A549 (cell line): ENCODE results near the gene UAP1. TPM values are rescaled to one million over a fixed set of nuclear protein-coding genes. Genes with fewer than 3 reads are reported as not detected.

Experiments
- ATAC-seq, 2 experiments: fragments of 200-7000 bp in 1 of 2; fragments of >200 bp in 1 of 2; cut with Nextera tagmentation in 1 of 2; cut with Tn5 transposase in 1 of 2; 3 replicates each; pipeline versions ENCODE4 v1.8.0 to v1.9.1; 2018 to 2020; ENCODE audit warnings: mild to moderate bottlenecking in 1 of 2, moderate library complexity in 1 of 2
- CTCF ChIA-PET: fragments of 300-600 bp; sonication (Branson Sonifier 250); formaldehyde crosslinking; extraction: SDS; loops from one replicate; lab custom pipeline; 2021; ENCODE audit warnings: antibody characterized with exemption, inconsistent platforms; lab: Yijun Ruan, JAX
- POLR2A ChIA-PET: fragments of 350-600 bp; formaldehyde crosslinking; extraction: SDS; loops from one replicate; lab custom pipeline; 2021; ENCODE audit warnings: antibody characterized with exemption, inconsistent platforms; lab: Yijun Ruan, JAX
- DNase-seq, 2 experiments: peaks; one replicate each; pipeline versions ENCODE4 v3.0.0 to v3.0.0-alpha.2; 2011 to 2016; ENCODE audit warnings: low read depth in 1 of 2, low spot score in 1 of 2
- FAIRE-seq: peaks from 2 replicates; lab custom pipeline; 2011; peaks lifted over from hg19 to GRCh38; lab: Jason Lieb, UNC
- H3K27ac ChIP-seq, 2 experiments: fragments of >200 bp; sonication (Bioruptor Twin); formaldehyde crosslinking; 3 replicates each; pipeline ENCODE4 v1.5.1; 2016 to 2017
- H3K4me1 ChIP-seq: fragments of >200 bp; sonication (Bioruptor Twin); formaldehyde crosslinking; 3 replicates; pipeline ENCODE4 v1.6.1; 2016
- H3K4me2 ChIP-seq: fragments of >200 bp; sonication (Bioruptor Twin); formaldehyde crosslinking; 3 replicates; pipeline ENCODE4 v1.6.1; 2016
- H3K4me3 ChIP-seq: fragments of >200 bp; sonication (Bioruptor Twin); formaldehyde crosslinking; 3 replicates; pipeline ENCODE4 v1.5.1; 2016
- H3K9me3 ChIP-seq: fragments of >200 bp; sonication (Bioruptor Twin); formaldehyde crosslinking; 3 replicates; pipeline ENCODE4 v1.6.1; 2016
- BHLHE40 ChIP-seq: IDR thresholded peaks from 2 replicates; pipeline ENCODE4 v1.6.1; 2012; ENCODE audit warnings: low read depth, low read length, inconsistent platforms
- CBX2 ChIP-seq: fragments of 200-600 bp; sonication (generic); IDR thresholded peaks from 2 replicates; pipeline ENCODE4 v1.6.1; 2016; ENCODE audit warnings: low read depth, mild to moderate bottlenecking, borderline replicate concordance
- CBX8 ChIP-seq: fragments of 200-600 bp; sonication (generic); IDR thresholded peaks from 2 replicates; pipeline ENCODE4 v1.6.1; 2016
- CHD2 ChIP-seq: fragments of 150-350 bp; IDR thresholded peaks from 2 replicates; pipeline ENCODE4 v1.6.1; 2014; ENCODE audit warnings: low read length; ENCODE audit not compliant: partially characterized antibody
- CHD4 ChIP-seq: fragments of 200-600 bp; sonication (generic); IDR thresholded peaks from 2 replicates; pipeline ENCODE4 v1.6.1; 2016; ENCODE audit warnings: antibody characterized with exemption, mild to moderate bottlenecking, borderline replicate concordance
- EHF ChIP-seq: fragments of 250-450 bp; sonication (Bioruptor Pico); IDR thresholded peaks from 2 replicates; pipeline ENCODE4 v1.5.0; 2020; ENCODE audit warnings: mild to moderate bottlenecking
- EP300 ChIP-seq, 2 experiments: fragments of >200 bp; sonication (Bioruptor Twin); formaldehyde crosslinking; IDR thresholded peaks; 2 replicates in 1 of 2; 3 replicates in 1 of 2; pipeline ENCODE4 v1.6.1; 2016 to 2017
- ESRRA ChIP-seq: fragments of 150-350 bp; IDR thresholded peaks from 2 replicates; pipeline ENCODE4 v1.6.1; 2014; ENCODE audit warnings: mild to moderate bottlenecking, low read length, borderline replicate concordance
- FOSB ChIP-seq: fragments of 250-450 bp; sonication (Bioruptor Pico); IDR thresholded peaks from 2 replicates; pipeline ENCODE4 v1.5.0; 2020; ENCODE audit warnings: mild to moderate bottlenecking, moderate library complexity
- FOSL2 ChIP-seq, 2 experiments: fragments of 450-650 bp in 1 of 2; fragments of >200 bp in 1 of 2; sonication (Bioruptor Twin) in 1 of 2; formaldehyde crosslinking; IDR thresholded peaks; 2 replicates each; pipeline versions ENCODE4 v1.5.0 to v1.6.1; 2016 to 2020; ENCODE audit warnings: mild to moderate bottlenecking in 1 of 2, moderate library complexity in 1 of 2
- FOXS1 ChIP-seq: fragments of 250-450 bp; sonication (Bioruptor Pico); IDR thresholded peaks from 2 replicates; pipeline ENCODE4 v1.5.0; 2020; ENCODE audit warnings: mild to moderate bottlenecking, moderate library complexity
- GATA3 ChIP-seq: IDR thresholded peaks from 2 replicates; pipeline ENCODE4 v1.6.1; 2012; ENCODE audit warnings: borderline replicate concordance
- HDAC2 ChIP-seq: fragments of 200-600 bp; sonication (generic); IDR thresholded peaks from 2 replicates; pipeline ENCODE4 v1.6.1; 2016
- JUNB ChIP-seq: fragments of >200 bp; sonication (Bioruptor Twin); formaldehyde crosslinking; IDR thresholded peaks from 2 replicates; pipeline ENCODE4 v1.6.1; 2016
- MAFK ChIP-seq: fragments of 450-650 bp; IDR thresholded peaks from 2 replicates; pipeline ENCODE4 v1.6.1; 2014; ENCODE audit not compliant: partially characterized antibody
- NPAS2 ChIP-seq: fragments of 250-450 bp; sonication (Bioruptor Pico); IDR thresholded peaks from 2 replicates; pipeline ENCODE4 v1.8.0; 2022; ENCODE audit warnings: mild to moderate bottlenecking, moderate library complexity, borderline replicate concordance
- PHF8 ChIP-seq: fragments of 200-600 bp; sonication (generic); IDR thresholded peaks from 2 replicates; pipeline ENCODE4 v1.6.1; 2016; ENCODE audit warnings: low read depth, mild to moderate bottlenecking, antibody characterized with exemption, moderate library complexity, borderline replicate concordance
- RAD21 ChIP-seq, 2 experiments: fragments of >200 bp in 1 of 2; sonication (Bioruptor Twin) in 1 of 2; formaldehyde crosslinking in 1 of 2; IDR thresholded peaks in 1 of 2; conservative IDR thresholded peaks in 1 of 2; 2 replicates in 1 of 2; 3 replicates in 1 of 2; pipeline ENCODE4 v1.6.1; 2012 to 2018; ENCODE audit warnings: inconsistent platforms in 1 of 2
- RFX5 ChIP-seq: fragments of 450-650 bp; IDR thresholded peaks from 2 replicates; pipeline ENCODE4 v1.7.1; 2014; ENCODE audit warnings: antibody characterized with exemption, mild to moderate bottlenecking, moderate library complexity
- RNF2 ChIP-seq: fragments of 200-600 bp; sonication (generic); IDR thresholded peaks from 2 replicates; pipeline ENCODE4 v1.6.1; 2016; ENCODE audit warnings: low read depth, mild to moderate bottlenecking, antibody characterized with exemption, moderate library complexity, borderline replicate concordance
- SMC3 ChIP-seq: fragments of >200 bp; sonication (Bioruptor Twin); formaldehyde crosslinking; IDR thresholded peaks from 3 replicates; pipeline ENCODE4 v1.6.1; 2018; ENCODE audit warnings: inconsistent platforms
- TFCP2L1 ChIP-seq: fragments of 250-450 bp; sonication (Bioruptor Pico); IDR thresholded peaks from 2 replicates; pipeline ENCODE4 v1.5.0; 2021; ENCODE audit warnings: mild to moderate bottlenecking
- TP53 ChIP-seq: fragments of 250-450 bp; sonication (Bioruptor Pico); IDR thresholded peaks from 2 replicates; pipeline ENCODE4 v1.5.0; 2021; ENCODE audit warnings: mild to moderate bottlenecking, moderate library complexity
- ZNF302 ChIP-seq: fragments of 250-450 bp; sonication (Bioruptor Pico); IDR thresholded peaks from 2 replicates; pipeline ENCODE4 v1.9.0; 2021; ENCODE audit warnings: inconsistent platforms, mild to moderate bottlenecking, moderate library complexity
- WGBS: methylation state at CpG from one replicate; pipeline ENCODE4 v1.1.6; 2017; ENCODE audit errors: missing lambda C conversion rate; 5-methylcytosine and 5-hydroxymethylcytosine counted together
- polyA plus RNA-seq, 4 experiments: library from polyadenylated mRNA; depleted of rRNA in 3 of 4; stranded (reverse); fragments of >200 nt; fragmentation: RNase III in 1 of 4; extraction: RNeasy Plus Mini Kit Qiagen cat#74134 plus additional on column Dnase treatment in 1 of 4; gene quantifications; 2 replicates in 3 of 4; 3 replicates in 1 of 4; pipeline ENCODE4 v1.2.3, GENCODE V29; 2011 to 2017
- TF ChIP-seq, protein P1 (sequence below): fragments of 250-450 bp; sonication (Bioruptor Pico); IDR thresholded peaks from 2 replicates; pipeline ENCODE4 v1.5.0; 2020; ENCODE audit warnings: low read depth, mild to moderate bottlenecking, moderate library complexity
- TF ChIP-seq, protein P2 (sequence below): fragments of 200-600 bp; sonication (generic); IDR thresholded peaks from 2 replicates; pipeline ENCODE4 v1.6.1; 2016; ENCODE audit warnings: antibody characterized with exemption, mild to moderate bottlenecking, moderate library complexity
- TF ChIP-seq, protein P3 (sequence below): fragments of 250-450 bp; sonication (Bioruptor Pico); IDR thresholded peaks from 2 replicates; pipeline ENCODE4 v1.5.0; 2021; ENCODE audit warnings: mild to moderate bottlenecking, moderate library complexity, borderline replicate concordance
- TF ChIP-seq, protein P4 (sequence below): fragments of >200 bp; sonication (Bioruptor Twin); formaldehyde crosslinking; IDR thresholded peaks from 3 replicates; pipeline ENCODE4 v1.6.1; 2016

The UAP1 gene
- polyA plus RNA-seq, 2 of the 4 experiments (the other 2 are of a cell fraction): 19.8 to 25.3 TPM

DNA sequence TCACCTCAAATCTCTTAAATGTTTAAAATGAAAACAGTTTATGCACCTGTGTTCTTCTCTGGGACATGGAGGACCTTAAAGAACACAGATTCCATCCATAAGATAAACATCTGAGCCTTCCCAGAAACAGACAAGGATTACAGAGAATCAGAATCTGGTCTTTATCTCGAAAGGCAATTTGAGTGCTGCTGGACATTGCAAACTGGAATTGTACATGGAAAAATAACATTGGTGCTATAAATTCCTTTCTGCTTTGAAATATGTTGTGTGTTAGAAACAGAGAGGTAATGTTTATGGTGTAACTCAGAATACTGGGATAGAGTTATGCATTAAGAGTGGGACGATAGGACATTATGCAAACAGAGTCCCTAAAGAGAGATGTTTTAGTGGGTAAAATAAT, 64.2 kb downstream of the UAP1 start:
- CTCF ChIA-PET: interaction anchor here (4.0 kb wide), 1 partner anchor 12 kb away, joined by 22 read pairs; no protein-coding TSS in a partner anchor
- no peak for DNase-seq
- POLR2A ChIA-PET: no interaction called here
- Histone ChIP-seq H3K4me1 (no peaks in the 10 kb centered on the region), H3K9me3 (no peaks in the 10 kb centered on the region), H3K4me2 (no peak overlapping the region), H3K27ac (no peak overlapping the region), H3K4me3 (no peak overlapping the region)
- ATAC-seq: no peak
- WGBS: 48% methylated on average over 2 of the region's 2 CpGs
- no peak for FAIRE-seq
- TF ChIP-seq FOSL2 (IDR thresholded peaks at IDR 0.05): no peak
- no peak for TF ChIP-seq FOSL2 (CRISPR knock-in tag; IDR thresholded peaks at IDR 0.05)
- TF ChIP-seq CHD2: no peak
- no peak for TF ChIP-seq TP53 (CRISPR knock-in tag)
- no peak for TF ChIP-seq SMC3

DNA sequence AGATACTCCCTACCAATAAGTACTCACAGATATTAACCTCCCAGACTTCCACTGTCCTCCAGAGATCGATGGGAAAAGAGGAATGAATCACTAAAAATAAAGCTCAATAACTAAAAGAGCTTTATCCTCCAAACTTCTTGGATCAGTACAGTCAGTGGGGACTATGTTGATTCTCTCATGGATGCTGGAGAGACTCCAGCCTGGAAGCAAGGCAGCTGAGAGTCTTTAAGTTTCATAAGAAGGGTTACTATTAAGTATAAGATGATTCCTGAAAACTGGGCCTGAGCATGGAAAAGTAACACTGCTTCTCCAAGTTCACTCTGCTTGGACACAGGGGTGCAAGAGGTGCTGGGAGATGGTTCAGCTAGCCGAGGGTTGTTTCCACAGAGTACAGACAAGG, 64.6 kb downstream of the UAP1 start:
- H3K4me1 ChIP-seq: no peaks in the 10 kb centered on the region
- no peaks in the 10 kb centered on the region for H3K9me3 ChIP-seq
- no peak for DNase-seq
- no peak overlapping the region for H3K4me3 ChIP-seq
- CTCF ChIA-PET: interaction anchor here (2.5 to 4.0 kb wide), 2 partner anchors 9 to 12 kb away, joined by 6 to 22 read pairs; no protein-coding TSS in a partner anchor
- ATAC-seq: no peak
- WGBS: 23% methylated on average over 2 of the region's 2 CpGs
- TF ChIP-seq RFX5 (no peak), TFCP2L1 (CRISPR knock-in tag) (no peak), ZNF302 (CRISPR knock-in tag) (no peak), MAFK (no peak), FOSB (CRISPR knock-in tag) (no peak), CBX8 (no peak), ESRRA (no peak), RNF2 (no peak), EHF (CRISPR knock-in tag) (no peak), RAD21 (conservative IDR thresholded peaks at IDR 0.05 in 1 of 2, IDR thresholded peaks at IDR 0.05 in 1 of 2) (no peak), SMC3 (no peak), HDAC2 (no peak), EP300 (IDR thresholded peaks at IDR 0.05) (no peak), FOXS1 (CRISPR knock-in tag) (no peak)
- TF ChIP-seq, protein P1, sequence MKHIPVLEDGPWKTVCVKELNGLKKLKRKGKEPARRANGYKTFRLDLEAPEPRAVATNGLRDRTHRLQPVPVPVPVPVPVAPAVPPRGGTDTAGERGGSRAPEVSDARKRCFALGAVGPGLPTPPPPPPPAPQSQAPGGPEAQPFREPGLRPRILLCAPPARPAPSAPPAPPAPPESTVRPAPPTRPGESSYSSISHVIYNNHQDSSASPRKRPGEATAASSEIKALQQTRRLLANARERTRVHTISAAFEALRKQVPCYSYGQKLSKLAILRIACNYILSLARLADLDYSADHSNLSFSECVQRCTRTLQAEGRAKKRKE (CRISPR knock-in tag): no peak
- FAIRE-seq: no peak
- H3K4me2 ChIP-seq: no peak overlapping the region
- POLR2A ChIA-PET: no interaction called here
- H3K27ac ChIP-seq: no peak overlapping the region

DNA sequence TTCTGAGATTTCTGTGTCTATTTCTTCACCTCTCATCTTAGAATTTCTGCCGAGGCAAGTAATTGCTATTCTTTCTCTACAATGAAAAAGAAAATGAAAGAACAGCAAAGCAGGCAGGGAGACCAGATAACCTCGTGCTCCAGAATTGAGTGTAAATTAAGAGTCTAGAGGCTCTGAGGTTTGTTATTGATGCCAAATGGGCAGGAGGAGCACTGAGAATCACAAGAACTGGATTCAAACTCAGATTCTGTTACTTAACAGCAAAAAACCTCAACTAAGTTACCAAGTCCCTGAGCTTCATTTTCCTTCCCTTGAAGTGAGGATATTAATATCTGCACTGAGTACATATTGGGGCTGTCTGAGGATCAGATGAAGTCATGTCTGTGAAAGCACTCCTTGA, 65.2 kb downstream of the UAP1 start:
- Histone ChIP-seq H3K4me1 (no peaks in the 10 kb centered on the region), H3K4me2 (no peak overlapping the region), H3K4me3 (no peak overlapping the region), H3K27ac (no peak overlapping the region), H3K9me3 (no peaks in the 10 kb centered on the region)
- 32% methylated on average over 2 of the region's 2 CpGs for WGBS
- FAIRE-seq (no peak), ATAC-seq (no peak), DNase-seq (no peak)
- POLR2A ChIA-PET: no interaction called here
- CTCF ChIA-PET: interaction anchor here (2.5 kb wide), 2 partner anchors 9 to 14 kb away, joined by 6 to 7 read pairs; no protein-coding TSS in a partner anchor
- TF ChIP-seq BHLHE40 (no peak), PHF8 (no peak), FOSB (CRISPR knock-in tag) (no peak), CHD2 (no peak), CBX2 (no peak), GATA3 (no peak), NPAS2 (CRISPR knock-in tag) (no peak), CHD4 (no peak), ESRRA (no peak), JUNB (no peak), MAFK (no peak)
- TF ChIP-seq, protein P2, sequence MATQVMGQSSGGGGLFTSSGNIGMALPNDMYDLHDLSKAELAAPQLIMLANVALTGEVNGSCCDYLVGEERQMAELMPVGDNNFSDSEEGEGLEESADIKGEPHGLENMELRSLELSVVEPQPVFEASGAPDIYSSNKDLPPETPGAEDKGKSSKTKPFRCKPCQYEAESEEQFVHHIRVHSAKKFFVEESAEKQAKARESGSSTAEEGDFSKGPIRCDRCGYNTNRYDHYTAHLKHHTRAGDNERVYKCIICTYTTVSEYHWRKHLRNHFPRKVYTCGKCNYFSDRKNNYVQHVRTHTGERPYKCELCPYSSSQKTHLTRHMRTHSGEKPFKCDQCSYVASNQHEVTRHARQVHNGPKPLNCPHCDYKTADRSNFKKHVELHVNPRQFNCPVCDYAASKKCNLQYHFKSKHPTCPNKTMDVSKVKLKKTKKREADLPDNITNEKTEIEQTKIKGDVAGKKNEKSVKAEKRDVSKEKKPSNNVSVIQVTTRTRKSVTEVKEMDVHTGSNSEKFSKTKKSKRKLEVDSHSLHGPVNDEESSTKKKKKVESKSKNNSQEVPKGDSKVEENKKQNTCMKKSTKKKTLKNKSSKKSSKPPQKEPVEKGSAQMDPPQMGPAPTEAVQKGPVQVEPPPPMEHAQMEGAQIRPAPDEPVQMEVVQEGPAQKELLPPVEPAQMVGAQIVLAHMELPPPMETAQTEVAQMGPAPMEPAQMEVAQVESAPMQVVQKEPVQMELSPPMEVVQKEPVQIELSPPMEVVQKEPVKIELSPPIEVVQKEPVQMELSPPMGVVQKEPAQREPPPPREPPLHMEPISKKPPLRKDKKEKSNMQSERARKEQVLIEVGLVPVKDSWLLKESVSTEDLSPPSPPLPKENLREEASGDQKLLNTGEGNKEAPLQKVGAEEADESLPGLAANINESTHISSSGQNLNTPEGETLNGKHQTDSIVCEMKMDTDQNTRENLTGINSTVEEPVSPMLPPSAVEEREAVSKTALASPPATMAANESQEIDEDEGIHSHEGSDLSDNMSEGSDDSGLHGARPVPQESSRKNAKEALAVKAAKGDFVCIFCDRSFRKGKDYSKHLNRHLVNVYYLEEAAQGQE: no peak
- TF ChIP-seq, protein P3, sequence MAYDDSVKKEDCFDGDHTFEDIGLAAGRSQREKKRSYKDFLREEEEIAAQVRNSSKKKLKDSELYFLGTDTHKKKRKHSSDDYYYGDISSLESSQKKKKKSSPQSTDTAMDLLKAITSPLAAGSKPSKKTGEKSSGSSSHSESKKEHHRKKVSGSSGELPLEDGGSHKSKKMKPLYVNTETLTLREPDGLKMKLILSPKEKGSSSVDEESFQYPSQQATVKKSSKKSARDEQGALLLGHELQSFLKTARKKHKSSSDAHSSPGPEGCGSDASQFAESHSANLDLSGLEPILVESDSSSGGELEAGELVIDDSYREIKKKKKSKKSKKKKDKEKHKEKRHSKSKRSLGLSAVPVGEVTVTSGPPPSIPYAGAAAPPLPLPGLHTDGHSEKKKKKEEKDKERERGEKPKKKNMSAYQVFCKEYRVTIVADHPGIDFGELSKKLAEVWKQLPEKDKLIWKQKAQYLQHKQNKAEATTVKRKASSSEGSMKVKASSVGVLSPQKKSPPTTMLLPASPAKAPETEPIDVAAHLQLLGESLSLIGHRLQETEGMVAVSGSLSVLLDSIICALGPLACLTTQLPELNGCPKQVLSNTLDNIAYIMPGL: no peak
- TF ChIP-seq, protein P4, sequence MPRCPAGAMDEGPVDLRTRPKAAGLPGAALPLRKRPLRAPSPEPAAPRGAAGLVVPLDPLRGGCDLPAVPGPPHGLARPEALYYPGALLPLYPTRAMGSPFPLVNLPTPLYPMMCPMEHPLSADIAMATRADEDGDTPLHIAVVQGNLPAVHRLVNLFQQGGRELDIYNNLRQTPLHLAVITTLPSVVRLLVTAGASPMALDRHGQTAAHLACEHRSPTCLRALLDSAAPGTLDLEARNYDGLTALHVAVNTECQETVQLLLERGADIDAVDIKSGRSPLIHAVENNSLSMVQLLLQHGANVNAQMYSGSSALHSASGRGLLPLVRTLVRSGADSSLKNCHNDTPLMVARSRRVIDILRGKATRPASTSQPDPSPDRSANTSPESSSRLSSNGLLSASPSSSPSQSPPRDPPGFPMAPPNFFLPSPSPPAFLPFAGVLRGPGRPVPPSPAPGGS: no peak
